ENCODE results near the gene ROBO2.

The ROBO2 gene

GRCh38 chr3:77601823-77602415 is 562.0 kb downstream of the ROBO2 start:
- DNase-seq: no peak

- DNase-seq: no peak
These were observed 562.8 kb downstream of the ROBO2 start for GRCh38 chr3:77602722-77603121.

- peak; percentile 5 for DNase-seq
These were observed 565.4 kb downstream of the ROBO2 start for GRCh38 chr3:77605308-77605707.

- no peak for DNase-seq
These were observed 566.0 kb downstream of the ROBO2 start for GRCh38 chr3:77605865-77606264.

- DNase-seq: no peak
These were observed 566.5 kb downstream of the ROBO2 start for GRCh38 chr3:77606372-77606771.

- DNase-seq: peak; percentile 0
These were observed 578.8 kb downstream of the ROBO2 start for GRCh38 chr3:77618686-77619085.

GRCh38 chr3:77620009-77620408 is 580.1 kb downstream of the ROBO2 start:
- peak; percentile 16 for DNase-seq

GRCh38 chr3:77623500-77623899 is 583.6 kb downstream of the ROBO2 start:
- DNase-seq: no peak

GRCh38 chr3:77626157-77626556 is 586.3 kb downstream of the ROBO2 start:
- DNase-seq: no peak

- DNase-seq: no peak
These were observed 608.3 kb downstream of the ROBO2 start for GRCh38 chr3:77648214-77648613.

- no peak for DNase-seq
These were observed 608.8 kb downstream of the ROBO2 start for GRCh38 chr3:77648664-77649063.

- no peak for DNase-seq
These were observed 612.7 kb downstream of the ROBO2 start for GRCh38 chr3:77652624-77653023.

- peak; percentile 3 for DNase-seq
These were observed 615.5 kb downstream of the ROBO2 start for GRCh38 chr3:77655396-77655795.

- no peak for DNase-seq
These were observed 620.8 kb downstream of the ROBO2 start for GRCh38 chr3:77660718-77661117.

GRCh38 chr3:77667901-77668300 is 628.0 kb downstream of the ROBO2 start:
- no peak for DNase-seq

- no peak for DNase-seq
These were observed 628.5 kb downstream of the ROBO2 start for GRCh38 chr3:77668376-77668775.

GRCh38 chr3:77672016-77672415 is 632.1 kb downstream of the ROBO2 start:
- DNase-seq: no peak

GRCh38 chr3:77682162-77682561 is 642.3 kb downstream of the ROBO2 start:
- no peak for DNase-seq

- DNase-seq: no peak
These were observed 644.2 kb downstream of the ROBO2 start for GRCh38 chr3:77684115-77684514.

- DNase-seq: no peak
These were observed 645.8 kb downstream of the ROBO2 start for GRCh38 chr3:77685713-77686112.

- DNase-seq: no peak
These were observed 646.7 kb downstream of the ROBO2 start for GRCh38 chr3:77686560-77686959.

- DNase-seq: no peak
These were observed 647.6 kb downstream of the ROBO2 start for GRCh38 chr3:77687545-77687944.

- no peak for DNase-seq
These were observed 650.5 kb downstream of the ROBO2 start for GRCh38 chr3:77690284-77690845.

GRCh38 chr3:77693147-77693546 is 653.2 kb downstream of the ROBO2 start:
- no peak for DNase-seq

- no peak for DNase-seq
These were observed 659.3 kb downstream of the ROBO2 start for GRCh38 chr3:77699125-77699691.

Data from fibroblast of upper back skin (primary cell).